Measurements from ENCODE around the gene NEDD4L. TPM values are rescaled to one million over a fixed set of nuclear protein-coding genes. Genes with fewer than 3 reads are reported as not detected.

NEDD4L gene
- total and polyA plus RNA-seq, 10 of the 15 experiments (the other 5 are each of a cell fraction or from before 2014, with no cell fraction given) = 7.4 to 24.0 (median 17.7) TPM

DNA sequence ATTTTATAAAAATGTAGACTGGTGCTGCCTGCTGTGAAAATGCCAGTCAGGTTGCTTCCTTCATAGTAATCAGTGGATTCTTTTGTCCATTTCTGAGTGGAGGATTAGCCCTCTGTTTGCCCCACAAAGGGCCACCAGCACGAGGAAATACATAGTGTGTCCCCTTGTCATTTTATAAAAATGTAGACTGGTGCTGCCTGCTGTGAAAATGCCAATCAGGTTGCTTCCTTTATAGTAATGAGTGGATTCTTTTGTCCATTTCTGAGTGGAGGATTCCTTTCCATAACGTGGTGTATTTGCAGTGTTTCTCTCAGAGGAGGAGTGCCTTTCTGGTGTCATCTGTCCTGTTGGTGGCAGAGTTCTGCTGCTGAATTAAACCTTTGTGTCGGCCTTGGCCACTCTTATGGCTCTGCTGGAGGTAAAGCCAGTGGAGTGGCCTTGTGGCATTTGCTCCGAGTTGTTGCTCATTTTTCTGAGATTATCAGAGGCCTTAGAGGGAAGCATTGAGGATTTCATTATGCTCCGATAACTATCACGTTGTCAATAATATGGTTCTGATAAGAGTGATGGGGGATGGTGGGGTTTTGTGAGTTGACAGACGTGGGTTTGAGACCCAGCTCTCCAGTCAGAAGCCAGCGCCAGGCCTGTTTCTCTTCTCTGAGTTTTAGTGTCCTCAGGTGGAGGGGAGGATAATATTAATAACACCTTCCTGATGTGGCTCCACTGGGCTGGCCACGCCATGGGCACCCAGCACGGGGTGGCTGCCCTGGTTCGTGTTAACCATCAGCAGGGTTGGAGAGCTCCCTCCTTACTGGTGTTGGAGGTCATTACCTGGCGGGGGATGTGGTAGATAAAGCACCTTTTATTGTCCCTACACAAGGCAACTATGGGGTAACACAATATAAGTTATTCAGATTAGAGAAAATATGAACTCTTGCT lies 96.6 kb downstream of the NEDD4L start (continued):
- TF ChIP-seq, protein P1, sequence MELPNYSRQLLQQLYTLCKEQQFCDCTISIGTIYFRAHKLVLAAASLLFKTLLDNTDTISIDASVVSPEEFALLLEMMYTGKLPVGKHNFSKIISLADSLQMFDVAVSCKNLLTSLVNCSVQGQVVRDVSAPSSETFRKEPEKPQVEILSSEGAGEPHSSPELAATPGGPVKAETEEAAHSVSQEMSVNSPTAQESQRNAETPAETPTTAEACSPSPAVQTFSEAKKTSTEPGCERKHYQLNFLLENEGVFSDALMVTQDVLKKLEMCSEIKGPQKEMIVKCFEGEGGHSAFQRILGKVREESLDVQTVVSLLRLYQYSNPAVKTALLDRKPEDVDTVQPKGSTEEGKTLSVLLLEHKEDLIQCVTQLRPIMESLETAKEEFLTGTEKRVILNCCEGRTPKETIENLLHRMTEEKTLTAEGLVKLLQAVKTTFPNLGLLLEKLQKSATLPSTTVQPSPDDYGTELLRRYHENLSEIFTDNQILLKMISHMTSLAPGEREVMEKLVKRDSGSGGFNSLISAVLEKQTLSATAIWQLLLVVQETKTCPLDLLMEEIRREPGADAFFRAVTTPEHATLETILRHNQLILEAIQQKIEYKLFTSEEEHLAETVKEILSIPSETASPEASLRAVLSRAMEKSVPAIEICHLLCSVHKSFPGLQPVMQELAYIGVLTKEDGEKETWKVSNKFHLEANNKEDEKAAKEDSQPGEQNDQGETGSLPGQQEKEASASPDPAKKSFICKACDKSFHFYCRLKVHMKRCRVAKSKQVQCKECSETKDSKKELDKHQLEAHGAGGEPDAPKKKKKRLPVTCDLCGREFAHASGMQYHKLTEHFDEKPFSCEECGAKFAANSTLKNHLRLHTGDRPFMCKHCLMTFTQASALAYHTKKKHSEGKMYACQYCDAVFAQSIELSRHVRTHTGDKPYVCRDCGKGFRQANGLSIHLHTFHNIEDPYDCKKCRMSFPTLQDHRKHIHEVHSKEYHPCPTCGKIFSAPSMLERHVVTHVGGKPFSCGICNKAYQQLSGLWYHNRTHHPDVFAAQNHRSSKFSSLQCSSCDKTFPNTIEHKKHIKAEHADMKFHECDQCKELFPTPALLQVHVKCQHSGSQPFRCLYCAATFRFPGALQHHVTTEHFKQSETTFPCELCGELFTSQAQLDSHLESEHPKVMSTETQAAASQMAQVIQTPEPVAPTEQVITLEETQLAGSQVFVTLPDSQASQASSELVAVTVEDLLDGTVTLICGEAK (IDR thresholded peaks at IDR 0.05; ENCODE audit: borderline replicate concordance) = no peak

DNA sequence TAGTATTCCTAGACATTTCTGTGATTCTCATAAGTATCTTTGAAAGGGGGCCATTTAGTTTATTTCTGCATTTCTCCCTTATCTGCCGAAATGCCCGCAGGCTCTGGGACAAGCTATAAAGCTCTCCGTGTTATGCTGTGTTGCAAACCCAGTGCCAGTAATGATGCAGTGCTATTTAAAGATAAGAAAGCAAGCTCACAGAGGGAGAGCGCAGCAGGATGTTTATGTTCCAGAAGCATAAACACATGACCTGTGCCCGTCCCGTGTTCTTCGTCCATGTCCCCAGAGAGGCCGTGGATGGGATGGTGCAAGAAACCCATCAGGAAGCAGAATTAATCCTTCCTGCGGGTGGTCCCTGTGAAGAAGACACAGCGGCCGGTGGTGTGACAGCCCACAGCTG lies 99.4 kb downstream of the NEDD4L start:
- no peaks in the 10 kb centered on the region for H3K4me1 ChIP-seq (ENCODE audit: control insufficient read depth, insufficient read depth, low read length)
- SMC1A ChIA-PET (ENCODE audit: uncharacterized antibody, unreplicated experiment) = interaction anchor here (0.6 to 1.5 kb wide), 4 partner anchors 10 to 574 kb away, joined by 3 to 4 read pairs (median 3); partner anchors contain the start of gene NEDD4L
- ATAC-seq (no peak), DNase-seq (ENCODE audit: low read depth, low spot score) (no peak), FAIRE-seq (no peak)
- in situ Hi-C loops (cut with MboI) = no loop called here
- H3K4me3 ChIP-seq = no peak overlapping the region
- no peak overlapping the region for H3K9ac ChIP-seq (ENCODE audit: control insufficient read depth, insufficient read depth, low read length)
- POLR2A ChIA-PET = interaction anchor here (2.1 kb wide), 1 partner anchor 42 kb away, joined by 5 read pairs; no protein-coding TSS in a partner anchor
- H2AFZ ChIP-seq (ENCODE audit: control insufficient read depth, low read depth, low read length) = no peak overlapping the region
- no peaks in the 10 kb centered on the region for H3K27me3 ChIP-seq (replicated peaks in 1 of 2; ENCODE audit: control insufficient read depth in 2 of 2, insufficient read depth in 2 of 2, low read length in 1 of 2)
- H3K4me2 ChIP-seq (ENCODE audit: control insufficient read depth, insufficient read depth) = no peak overlapping the region
- H4K20me1 ChIP-seq (ENCODE audit: control insufficient read depth, insufficient read depth) = no peaks in the 10 kb centered on the region
- CTCF ChIA-PET = interaction anchor here (0.8 to 2.0 kb wide), 4 partner anchors 8 to 88 kb away, joined by 3 to 10 read pairs (median 6); no protein-coding TSS in a partner anchor
- RAD21 ChIA-PET (ENCODE audit: unreplicated experiment) = no interaction called here
- no peaks in the 10 kb centered on the region for H3K79me2 ChIP-seq (ENCODE audit: control insufficient read depth, insufficient read depth, low read length)
- no peak overlapping the region for H3K27ac ChIP-seq (ENCODE audit: control insufficient read depth, insufficient read depth)
- WGBS (ENCODE audit: insufficient coverage, insufficient replicate concordance, low lambda C conversion rate, missing lambda C conversion rate) = 75% methylated on average over 11 of the region's 11 CpGs
- BruUV-seq (replicated peaks) = no TSS peak
- H3K36me3 ChIP-seq (ENCODE audit: control insufficient read depth in 2 of 2, insufficient read depth in 2 of 2, low read length in 1 of 2) = no peaks in the 10 kb centered on the region
- intact Hi-C loops (cut with micrococcal nuclease; ENCODE audit: unreplicated experiment) = no loop called here
- H3K9me3 ChIP-seq (replicated peaks; ENCODE audit: control insufficient read depth, insufficient read depth, low read length) = no peaks in the 10 kb centered on the region
- TF ChIP-seq, protein P2, sequence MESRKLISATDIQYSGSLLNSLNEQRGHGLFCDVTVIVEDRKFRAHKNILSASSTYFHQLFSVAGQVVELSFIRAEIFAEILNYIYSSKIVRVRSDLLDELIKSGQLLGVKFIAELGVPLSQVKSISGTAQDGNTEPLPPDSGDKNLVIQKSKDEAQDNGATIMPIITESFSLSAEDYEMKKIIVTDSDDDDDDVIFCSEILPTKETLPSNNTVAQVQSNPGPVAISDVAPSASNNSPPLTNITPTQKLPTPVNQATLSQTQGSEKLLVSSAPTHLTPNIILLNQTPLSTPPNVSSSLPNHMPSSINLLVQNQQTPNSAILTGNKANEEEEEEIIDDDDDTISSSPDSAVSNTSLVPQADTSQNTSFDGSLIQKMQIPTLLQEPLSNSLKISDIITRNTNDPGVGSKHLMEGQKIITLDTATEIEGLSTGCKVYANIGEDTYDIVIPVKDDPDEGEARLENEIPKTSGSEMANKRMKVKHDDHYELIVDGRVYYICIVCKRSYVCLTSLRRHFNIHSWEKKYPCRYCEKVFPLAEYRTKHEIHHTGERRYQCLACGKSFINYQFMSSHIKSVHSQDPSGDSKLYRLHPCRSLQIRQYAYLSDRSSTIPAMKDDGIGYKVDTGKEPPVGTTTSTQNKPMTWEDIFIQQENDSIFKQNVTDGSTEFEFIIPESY (IDR thresholded peaks at IDR 0.05) = no peak
- TF ChIP-seq MYC (IDR thresholded peaks at IDR 0.05; ENCODE audit: insufficient read depth, insufficient read length, insufficient replicate concordance, low read length, severe bottlenecking) = no peak
- TF ChIP-seq, protein P3, sequence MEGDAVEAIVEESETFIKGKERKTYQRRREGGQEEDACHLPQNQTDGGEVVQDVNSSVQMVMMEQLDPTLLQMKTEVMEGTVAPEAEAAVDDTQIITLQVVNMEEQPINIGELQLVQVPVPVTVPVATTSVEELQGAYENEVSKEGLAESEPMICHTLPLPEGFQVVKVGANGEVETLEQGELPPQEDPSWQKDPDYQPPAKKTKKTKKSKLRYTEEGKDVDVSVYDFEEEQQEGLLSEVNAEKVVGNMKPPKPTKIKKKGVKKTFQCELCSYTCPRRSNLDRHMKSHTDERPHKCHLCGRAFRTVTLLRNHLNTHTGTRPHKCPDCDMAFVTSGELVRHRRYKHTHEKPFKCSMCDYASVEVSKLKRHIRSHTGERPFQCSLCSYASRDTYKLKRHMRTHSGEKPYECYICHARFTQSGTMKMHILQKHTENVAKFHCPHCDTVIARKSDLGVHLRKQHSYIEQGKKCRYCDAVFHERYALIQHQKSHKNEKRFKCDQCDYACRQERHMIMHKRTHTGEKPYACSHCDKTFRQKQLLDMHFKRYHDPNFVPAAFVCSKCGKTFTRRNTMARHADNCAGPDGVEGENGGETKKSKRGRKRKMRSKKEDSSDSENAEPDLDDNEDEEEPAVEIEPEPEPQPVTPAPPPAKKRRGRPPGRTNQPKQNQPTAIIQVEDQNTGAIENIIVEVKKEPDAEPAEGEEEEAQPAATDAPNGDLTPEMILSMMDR (IDR thresholded peaks at IDR 0.05 in 2 of 3, conservative IDR thresholded peaks at IDR 0.05 in 1 of 3; ENCODE audit: control insufficient read depth in 2 of 3, extremely low read depth in 1 of 3, insufficient read depth in 1 of 3, low read depth in 3 of 3, low read length in 3 of 3) = no peak
- TF ChIP-seq EP300 (IDR thresholded peaks at IDR 0.05; ENCODE audit: borderline replicate concordance in 1 of 2, control insufficient read depth in 1 of 2, low read depth in 2 of 2, low read length in 2 of 2) = no peak
- TF ChIP-seq, protein P4, sequence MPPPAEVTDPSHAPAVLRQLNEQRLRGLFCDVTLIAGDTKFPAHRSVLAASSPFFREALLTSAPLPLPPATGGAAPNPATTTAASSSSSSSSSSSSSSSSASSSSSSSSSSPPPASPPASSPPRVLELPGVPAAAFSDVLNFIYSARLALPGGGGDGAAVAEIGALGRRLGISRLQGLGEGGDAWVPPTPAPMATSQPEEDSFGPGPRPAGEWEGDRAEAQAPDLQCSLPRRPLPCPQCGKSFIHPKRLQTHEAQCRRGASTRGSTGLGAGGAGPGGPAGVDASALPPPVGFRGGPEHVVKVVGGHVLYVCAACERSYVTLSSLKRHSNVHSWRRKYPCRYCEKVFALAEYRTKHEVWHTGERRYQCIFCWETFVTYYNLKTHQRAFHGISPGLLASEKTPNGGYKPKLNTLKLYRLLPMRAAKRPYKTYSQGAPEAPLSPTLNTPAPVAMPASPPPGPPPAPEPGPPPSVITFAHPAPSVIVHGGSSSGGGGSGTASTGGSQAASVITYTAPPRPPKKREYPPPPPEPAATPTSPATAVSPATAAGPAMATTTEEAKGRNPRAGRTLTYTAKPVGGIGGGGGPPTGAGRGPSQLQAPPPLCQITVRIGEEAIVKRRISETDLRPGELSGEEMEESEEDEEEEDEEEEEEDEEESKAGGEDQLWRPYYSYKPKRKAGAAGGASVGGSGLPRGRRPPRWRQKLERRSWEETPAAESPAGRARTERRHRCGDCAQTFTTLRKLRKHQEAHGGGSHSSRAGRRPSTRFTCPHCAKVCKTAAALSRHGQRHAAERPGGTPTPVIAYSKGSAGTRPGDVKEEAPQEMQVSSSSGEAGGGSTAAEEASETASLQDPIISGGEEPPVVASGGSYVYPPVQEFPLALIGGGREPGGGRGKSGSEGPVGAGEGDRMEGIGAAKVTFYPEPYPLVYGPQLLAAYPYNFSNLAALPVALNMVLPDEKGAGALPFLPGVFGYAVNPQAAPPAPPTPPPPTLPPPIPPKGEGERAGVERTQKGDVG (CRISPR knock-in tag; IDR thresholded peaks at IDR 0.05) = no peak
